HG03457 (cell line): ENCODE measurements around the gene DHRS7B.
"Not testable (repeated sequence)": the region's sequence is repeated elsewhere in the genome, so short reads cannot be mapped to it uniquely, and the experiment has no call there.

Source experiments
- ATAC-seq: cut with Tn5 transposase; IDR thresholded peaks from one replicate; pipeline ENCODE4 v1.9.1; 2021; ENCODE audit warnings: moderate number of reproducible peaks; ENCODE audit not compliant: unreplicated experiment

DHRS7B gene

DNA sequence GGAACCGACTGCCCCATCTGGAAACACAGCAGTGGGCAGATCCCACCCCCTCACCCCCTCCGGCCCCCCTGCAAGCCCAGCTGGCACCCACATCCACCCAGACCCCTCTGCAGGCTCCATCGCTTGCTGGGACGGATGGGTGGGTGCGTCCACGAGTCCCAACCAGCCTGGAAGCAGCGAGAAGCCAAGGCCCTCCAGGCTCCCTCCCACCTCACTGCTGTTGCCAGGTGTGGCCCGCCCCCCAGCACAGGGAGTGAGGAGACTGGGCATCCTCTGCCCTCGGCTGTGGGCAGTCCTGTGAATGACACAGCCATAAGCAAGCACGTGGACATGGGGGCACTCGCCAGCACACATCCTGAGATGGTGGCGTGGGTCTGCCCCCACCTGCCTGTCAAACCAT lies 75.7 kb downstream of the DHRS7B start:
- ATAC-seq = no peak

DNA sequence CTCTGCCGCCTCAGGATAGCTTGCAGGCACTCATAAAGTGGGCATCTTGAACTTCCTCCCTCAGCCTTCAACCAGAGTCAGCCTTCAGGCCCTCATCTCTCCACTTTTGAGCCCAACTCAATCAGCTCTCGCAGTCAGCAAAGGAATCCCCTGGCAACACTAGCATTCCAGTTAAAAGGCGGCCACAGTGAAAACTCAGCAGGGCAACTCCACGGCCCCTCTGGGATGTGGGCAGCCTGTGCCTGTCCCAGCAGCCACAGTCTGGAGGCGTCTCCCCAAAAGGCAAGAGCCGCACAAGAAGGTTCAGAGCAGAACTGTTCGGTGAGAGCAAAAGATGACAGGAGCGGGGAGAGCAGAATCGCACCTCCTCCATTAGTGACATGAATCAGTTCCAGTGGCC lies 78.2 kb downstream of the DHRS7B start:
- ATAC-seq = no peak

DNA sequence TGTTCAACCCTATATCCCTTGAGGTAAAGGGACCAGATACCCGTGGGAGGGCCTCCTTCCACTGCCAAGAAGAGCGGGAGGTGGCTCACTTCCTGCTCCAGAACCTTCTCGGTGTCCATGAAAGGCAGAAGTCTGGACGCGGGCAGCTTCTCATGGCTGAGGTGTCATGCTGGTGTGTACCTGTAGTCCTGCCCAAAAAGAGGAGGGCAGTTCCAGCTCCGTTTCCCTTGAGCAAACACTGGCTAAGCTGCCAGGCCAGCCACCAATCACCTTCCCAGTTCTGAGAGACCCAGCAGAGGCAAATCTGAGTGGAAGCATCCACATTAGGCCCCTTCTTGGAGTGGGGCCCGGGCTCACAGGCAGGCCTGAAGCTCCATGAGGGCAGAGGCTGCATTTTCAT lies 81.6 kb downstream of the DHRS7B start:
- no peak for ATAC-seq

DNA sequence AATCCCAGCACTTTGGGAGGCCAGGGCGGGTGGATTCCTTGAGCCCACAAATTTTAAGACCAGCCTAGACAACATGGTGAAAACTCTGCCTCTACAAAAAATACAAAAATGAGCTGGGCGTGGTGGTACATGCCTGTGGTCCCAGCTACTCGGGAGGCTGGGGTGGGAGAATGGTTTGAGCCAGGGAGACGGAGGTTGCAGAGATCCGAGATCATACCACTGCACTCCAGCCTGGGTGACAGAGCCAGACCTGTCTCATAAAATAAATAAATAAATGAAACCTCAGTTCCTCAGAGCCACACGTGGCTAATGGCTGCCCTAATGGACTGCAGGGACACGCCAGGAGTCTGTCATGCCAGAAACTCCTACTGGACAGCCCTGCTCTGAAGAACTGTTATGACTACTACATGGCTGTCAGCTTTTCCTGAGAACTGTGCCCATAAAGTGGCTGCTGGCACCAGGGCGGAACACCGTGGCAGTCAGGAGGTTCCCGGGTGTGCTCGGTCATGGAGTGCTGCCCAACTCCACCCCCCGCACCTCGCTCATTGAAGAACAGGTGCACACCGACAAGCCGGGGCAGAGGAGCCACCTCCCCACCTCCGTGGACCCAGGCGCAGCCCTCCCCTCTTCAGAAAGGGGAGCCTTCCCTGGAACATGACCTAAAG lies 82.9 kb downstream of the DHRS7B start:
- ATAC-seq = no peak

DNA sequence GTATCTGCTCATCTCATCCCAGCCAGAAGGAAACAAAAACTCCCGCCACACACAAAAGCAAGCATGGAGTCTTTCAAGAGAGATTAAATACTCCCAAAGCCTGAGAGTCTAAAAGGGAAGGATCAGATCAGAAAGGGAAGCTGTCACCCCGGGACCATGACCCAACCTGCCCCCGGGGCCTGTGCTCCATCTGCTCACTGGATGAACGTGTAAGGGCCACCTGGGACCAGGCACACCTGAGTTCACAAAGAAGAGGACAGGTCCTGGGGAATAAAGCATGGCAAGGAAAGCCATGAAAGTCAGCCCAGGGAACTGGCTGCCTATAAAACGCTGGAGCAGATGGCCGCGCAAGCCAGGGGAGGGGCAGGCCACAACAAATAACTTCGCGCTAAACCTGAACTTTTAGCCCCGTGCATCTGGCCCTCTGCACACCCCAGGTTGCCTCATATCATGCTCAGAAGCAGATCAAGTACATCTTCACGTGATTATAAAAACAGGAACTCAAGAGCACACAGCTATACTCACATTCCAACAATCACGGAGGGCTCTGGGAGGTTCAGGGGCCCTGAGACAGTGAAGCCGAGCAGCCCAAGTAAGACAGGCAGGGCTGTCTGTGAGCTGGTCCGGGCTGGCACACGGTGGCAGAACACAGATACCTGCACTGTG lies 83.8 kb downstream of the DHRS7B start:
- no peak for ATAC-seq

DNA sequence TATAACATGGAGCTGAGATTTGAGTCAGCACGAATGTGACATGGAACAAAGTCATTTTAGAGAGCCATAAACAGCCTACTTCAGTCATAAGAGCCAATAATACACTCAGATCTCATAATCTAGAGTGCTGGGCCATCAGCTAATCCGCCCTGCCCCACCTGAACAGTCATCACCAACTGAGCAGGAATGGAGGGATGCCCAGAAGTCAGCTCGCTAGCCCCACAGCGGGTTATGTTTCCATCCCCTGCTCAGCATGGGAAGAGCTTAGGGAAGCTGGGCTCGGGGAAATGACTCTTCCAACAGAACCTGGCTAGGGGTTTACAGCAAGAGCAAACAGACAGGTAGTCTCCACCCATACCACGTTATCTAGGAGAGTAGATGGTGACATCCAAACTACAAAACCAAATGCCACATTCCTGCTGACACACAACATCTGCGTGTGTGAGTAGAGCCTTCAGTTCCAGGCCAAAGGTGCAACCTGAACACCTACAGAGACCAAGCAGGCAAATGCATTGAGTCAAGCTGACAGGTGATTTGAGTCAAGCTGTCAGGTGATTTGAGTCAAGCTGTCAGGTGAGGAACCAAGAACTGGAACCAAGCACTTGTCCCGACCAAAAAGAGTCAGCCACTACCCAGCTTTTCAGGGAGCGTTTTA lies 85.2 kb downstream of the DHRS7B start:
- ATAC-seq = no peak

DNA sequence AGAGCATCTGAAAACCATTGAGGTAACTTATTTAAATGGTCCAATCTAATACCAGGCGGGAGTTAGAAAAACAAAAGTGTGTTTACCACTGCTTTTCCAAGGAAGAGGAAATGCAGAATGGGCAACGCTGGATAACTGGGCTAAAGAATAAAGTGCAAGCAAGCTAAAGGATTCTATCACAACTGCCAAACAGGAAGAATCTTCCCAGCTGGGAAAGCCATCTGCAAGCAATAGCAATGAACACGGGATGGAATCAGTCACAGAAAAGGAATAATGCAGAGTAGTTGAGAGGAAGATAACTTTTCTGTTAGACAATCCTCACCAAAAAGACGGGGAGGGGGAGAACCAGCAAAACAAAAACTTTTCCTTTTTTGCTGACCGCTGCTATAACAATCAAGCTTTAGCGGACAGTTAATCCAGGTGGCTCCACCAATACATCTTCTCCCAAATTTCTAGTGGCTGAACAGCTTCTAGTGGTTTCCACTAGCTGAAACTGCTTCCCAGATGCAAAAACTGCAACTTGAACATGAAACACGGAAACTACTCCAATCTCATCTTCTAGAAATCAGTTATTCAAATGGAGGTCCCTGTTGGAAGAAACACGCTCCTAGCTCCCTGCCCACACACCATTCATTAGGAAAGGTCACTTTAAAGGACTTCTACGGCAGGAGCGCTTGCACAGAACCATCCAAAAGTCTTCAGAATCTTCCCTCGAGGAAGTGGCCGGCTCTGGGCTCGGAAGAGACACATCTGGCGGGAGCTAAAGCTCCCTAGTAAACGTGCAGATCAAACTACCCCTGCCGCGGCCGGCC lies 86.3 kb downstream of the DHRS7B start:
- no peak for ATAC-seq

DNA sequence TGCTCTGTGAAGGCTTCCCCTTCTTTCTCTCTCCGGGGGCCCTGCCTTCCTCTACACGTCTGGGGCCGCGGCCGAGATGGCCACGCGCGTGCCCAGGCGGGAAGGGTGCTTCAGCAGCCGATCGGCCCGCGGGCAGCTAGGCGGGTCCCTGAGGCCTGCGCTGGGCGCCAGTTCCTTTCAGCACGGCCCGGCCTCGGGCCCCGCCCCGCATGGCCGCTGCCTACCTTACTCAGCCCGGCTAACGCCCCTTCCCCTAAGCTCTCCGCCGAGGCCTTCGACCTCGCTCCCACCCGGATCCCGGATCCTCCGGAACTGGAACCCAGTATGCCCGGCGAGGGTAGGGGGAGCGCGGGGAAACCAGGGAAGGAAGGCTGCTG lies 86.9 kb downstream of the DHRS7B start:
- peak; percentile 9 for ATAC-seq

DNA sequence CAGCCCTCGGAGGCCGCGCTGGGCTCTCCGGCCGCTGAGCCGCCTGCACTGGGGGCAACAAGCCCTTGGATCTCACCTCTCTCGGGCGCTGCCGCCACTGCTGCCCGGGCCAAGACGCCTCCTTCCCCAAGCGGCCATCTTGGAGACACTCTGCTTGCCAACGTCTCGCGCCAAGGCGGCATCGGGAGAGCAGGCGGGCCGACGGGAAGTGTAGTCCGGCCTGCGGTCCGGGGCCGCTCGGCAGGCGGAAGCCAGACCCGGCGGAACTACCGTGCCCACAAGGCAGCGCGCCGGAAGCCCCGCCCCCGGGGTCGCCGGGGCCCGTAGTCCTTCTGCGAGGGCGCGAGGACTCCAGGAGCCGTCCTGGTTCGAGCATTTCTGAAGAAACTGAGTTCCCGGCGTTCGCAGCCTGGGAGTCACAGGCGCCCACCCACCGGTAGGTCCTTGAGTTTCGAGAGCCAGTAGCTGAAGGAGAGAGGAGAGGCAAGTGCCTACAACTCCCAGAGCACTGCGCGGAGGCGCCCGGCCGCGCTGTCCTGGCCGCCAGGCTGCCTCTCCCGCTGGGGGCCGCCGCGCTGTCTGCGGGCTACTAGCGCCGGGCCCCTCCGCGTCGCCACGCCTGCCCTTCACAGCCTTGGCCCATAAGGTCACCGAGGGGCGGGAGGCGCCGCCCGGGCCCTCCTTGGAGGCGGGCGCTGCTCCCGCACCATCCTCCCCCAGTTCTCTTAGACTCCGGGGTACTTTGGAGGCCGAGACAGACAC lies 87.4 kb downstream of the DHRS7B start, which contains the start of gene TMEM11:
TSS of gene TMEM11 (minus strand) at position 147 of the 762 bp plus-strand sequence. CDS start at position 138, 9 bp downstream.
- peak; percentile 75 for ATAC-seq

DNA sequence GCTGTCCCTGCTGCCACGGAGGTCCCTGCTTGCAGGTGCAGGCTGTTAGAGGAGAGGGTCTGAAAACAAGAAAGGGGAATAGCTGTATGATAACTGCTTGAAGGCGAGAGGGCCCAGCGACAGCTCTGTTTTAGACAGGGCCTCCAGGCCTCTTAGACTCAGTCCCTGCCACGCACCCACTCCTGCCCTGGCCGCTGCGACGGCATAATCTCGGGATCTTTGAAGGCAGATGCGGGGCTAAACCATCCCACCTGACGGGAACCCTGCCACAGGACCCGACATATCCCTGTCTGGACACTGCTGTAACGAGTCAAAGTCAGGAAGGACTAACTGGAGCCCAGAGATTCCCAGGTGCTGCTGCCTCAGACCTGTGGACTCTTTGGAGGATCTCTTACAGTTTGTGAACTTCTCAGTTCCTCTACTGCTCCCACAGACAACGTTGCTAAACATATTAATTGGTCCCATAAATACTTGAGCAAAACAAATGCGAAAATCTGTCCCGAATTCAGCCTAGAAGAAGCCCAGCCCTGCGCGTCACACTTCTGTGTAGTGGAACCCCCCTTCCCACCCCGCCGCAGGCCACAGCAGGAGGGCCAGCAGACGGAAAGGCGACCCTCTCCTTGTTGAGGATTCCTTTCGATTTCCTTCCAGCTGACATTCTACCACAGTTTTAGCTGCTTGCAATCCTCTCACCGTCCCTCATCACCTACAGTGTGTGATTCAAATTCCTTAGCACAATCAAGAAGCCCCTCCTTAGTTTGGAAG lies 88.2 kb downstream of the DHRS7B start:
- ATAC-seq = peak; percentile 4

DNA sequence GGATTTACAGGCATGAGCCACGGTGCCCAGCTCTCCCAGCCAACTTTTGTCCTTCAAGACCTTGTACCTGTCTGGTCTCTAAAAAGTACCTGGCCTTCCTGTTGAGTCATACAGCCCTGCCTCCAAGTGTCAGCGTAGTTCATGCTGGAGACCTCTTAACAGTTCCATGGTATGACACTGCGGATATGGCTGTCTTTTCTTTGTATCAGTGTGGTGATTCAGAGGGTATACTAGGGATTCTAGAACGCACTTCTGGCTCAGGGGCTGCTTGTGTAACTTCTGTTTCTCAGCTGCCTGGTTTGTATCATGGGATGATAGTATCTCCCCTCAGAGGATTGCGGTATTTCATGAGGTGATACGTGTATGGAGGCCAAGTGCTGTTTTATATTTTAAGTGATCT lies 89.2 kb downstream of the DHRS7B start:
- no peak for ATAC-seq

DNA sequence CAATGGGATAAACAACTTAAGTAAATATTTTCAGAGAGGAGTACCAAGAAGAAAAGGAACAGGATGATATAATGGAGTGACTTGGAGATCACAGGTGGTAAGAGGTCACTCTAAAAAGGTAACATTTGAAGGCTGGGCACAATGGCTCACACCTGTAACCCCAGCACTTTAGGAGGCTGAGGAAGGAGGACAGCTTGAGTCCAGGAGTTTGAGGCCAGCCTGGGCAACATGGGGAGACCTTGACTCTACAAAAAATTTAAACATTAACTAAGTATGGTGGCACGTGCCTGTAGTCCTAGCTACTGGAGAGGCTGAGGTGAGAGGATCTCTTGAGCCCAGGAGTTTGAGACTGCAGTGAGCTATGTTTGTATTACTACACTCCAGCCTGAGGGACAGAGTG lies 90.6 kb downstream of the DHRS7B start:
- ATAC-seq = no peak

DNA sequence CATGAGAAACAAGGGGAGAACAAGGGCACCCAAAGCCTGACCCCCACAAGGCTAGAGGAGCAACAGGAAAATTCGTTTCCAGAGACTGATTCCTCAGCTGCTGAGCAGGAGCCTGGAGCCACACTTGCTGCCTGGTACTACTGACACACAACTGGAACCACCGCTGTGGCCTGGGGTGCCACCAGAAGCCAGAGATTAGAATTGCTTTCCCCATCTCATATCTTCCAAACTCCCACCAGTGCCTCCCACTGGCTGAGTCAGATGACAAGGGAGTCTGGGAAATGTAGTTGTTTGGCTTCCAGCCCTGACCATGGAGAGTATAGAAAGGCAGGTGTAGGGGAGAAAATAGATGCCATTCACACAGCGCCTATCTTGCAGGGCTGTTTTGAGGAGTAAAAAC lies 91.3 kb downstream of the DHRS7B start:
- ATAC-seq = no peak

DNA sequence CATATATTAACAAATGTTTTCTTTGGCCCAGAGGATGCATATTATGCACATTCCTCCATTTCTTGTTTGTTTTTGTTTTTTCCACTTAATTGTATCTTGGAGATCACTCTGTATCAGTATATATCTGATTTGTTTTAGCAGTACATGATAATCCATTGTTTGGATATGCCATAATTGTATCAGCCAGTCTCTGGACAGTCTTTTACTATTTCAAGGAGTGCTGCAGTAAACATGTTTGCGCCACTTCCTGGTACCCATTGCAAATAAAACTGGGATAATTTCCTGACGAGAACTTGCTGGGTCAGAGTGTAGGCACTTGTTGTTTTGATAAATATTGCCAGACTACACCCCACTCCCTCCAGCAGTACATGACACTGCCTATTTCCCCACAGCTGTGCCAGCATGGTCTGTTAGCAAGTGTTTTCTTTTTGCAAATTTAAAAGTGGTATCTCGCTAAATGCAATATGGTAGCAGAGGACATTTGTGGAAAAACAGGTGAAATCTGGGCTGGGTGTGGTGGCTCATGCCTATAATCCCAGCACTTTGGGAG lies 92.1 kb downstream of the DHRS7B start:
- no peak for ATAC-seq

DNA sequence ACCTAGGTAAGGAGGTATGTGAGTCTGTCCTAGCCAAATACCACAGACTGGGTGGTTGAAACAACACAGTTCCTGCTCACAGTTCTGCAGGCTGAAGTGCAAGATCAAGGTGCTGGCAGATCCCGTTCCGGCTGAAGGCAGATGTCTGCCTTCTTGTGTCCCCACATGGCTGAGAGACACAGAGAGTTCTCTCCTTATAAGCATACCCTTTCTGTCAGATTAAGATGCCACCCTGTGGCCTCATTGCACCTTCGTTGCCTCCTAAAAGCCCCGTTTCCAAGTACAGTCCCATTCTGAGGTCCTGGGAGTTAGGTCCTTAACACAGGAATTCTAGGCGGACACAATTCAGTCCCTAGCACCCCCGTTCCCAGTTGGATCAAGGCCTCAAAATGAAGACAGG lies 96.3 kb downstream of the DHRS7B start:
- no peak for ATAC-seq

DNA sequence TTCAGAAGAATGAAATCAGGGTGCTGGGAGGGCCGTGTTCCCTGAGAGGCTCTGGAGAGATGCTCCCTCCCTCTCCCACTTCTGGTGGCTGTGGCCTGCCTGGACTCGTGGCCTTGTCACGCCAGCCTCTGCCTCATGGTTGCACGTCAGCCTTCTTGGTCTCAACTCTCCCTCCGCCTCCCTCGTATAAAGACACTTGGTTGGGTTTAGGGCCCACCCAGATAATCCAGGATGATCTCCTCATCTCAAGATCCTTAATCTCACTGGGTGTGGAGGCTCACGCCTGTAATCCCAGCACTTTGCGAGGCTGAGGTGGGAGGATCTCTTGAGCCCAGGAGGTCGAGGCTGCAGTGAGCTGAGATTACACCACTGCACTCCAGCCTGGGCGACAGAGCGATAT lies 100.5 kb downstream of the DHRS7B start:
- not testable (repeated sequence) for ATAC-seq

DNA sequence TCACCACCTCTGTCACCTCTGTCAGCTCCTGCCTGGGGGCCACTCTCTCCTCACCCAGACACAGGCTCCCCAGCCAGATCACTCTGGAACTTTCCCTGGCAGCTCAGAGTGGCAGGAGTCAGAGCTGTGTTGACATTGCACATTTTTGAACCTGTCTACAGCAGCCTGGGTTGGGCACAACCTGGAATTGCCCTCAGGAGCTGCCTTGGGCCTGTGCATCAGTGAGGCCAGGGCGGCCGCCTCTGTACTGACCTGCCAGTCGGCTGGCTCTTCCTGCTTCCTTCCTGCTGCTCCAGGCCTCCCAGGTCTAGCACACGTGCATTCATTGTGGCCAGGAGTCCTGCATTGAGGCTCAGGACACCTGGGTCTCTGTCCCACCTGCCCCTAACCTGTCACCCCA lies 101.3 kb downstream of the DHRS7B start:
- no peak for ATAC-seq

DNA sequence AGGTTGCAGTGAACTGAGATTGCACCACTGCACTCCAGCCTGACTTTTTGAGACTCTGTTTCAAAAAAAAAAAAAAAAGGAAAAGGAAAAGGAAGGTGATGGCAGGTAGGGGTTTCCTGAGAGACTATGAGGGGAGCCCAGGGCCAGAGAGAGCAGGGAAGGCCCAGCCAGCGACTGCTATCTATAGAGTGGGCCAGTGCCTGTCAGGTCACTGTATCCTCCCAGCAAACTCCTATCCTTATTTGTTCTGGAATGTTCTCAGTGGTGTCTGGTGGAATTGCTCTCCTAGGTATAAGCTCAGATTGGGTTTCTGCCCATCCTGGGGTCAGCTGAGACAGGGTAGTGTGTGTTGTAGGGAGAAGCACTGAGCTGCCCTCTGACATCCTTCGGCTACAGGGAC lies 102.1 kb downstream of the DHRS7B start:
- no peak for ATAC-seq

DNA sequence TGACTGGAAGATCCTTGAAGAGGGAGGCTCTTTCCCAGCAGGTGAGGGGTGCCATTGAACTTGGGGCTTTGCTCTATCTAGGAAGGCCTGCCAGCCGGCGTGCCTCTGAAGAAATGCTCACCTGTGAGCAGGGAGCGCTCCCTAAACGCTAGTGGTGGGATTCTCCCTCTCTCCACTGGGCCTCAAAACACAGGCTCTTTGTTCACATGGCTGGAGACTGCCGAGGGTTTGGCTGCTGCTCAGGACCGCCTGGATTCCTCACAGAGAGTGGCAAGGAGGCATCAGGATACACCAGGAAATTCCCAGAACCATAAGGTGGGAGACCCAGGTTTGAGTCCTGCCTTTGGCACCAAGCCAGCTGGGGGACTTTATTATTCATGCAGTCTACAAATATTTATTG lies 104.8 kb downstream of the DHRS7B start:
- no peak for ATAC-seq
